ENCODE data around the gene RABGEF1.
A peak's percentile ranks its signal among the peaks of the same experiment; 100 is the strongest.

RABGEF1 gene

GRCh38 chr7:66837007-66837406, 96.5 kb downstream of the RABGEF1 start:
- no peak overlapping the region for H2AFZ ChIP-seq (ENCODE audit: low read depth)
- H4K20me1 ChIP-seq (ENCODE audit: insufficient read depth) = no peaks in the 10 kb centered on the region
- H3K79me2 ChIP-seq (ENCODE audit: insufficient read depth, low read depth) = no peaks in the 10 kb centered on the region
- no peak overlapping the region for H3K4me3 ChIP-seq (IDR thresholded peaks at IDR 0.05; ENCODE audit: insufficient read depth, low read depth, low read length)
- no peaks in the 10 kb centered on the region for H3K36me3 ChIP-seq (ENCODE audit: insufficient read depth)
- H3K9ac ChIP-seq = no peak overlapping the region
- H3K4me2 ChIP-seq = no peak overlapping the region
- no peaks in the 10 kb centered on the region for H3K4me1 ChIP-seq (ENCODE audit: low read depth, poor library complexity, severe bottlenecking)
- H3K27me3 ChIP-seq (ENCODE audit: insufficient read depth, low read depth) = no peaks in the 10 kb centered on the region
- H3K27ac ChIP-seq = no peak overlapping the region
- peak; percentile 60 for TF ChIP-seq CTCF (conservative IDR thresholded peaks at IDR 0.05; ENCODE audit: low read depth, low read length)

- H4K20me1 ChIP-seq (ENCODE audit: insufficient read depth) = no peaks in the 10 kb centered on the region
- H3K4me3 ChIP-seq (IDR thresholded peaks at IDR 0.05; ENCODE audit: insufficient read depth, low read depth, low read length) = no peak overlapping the region
- H3K4me2 ChIP-seq = no peak overlapping the region
- no peak overlapping the region for H3K27ac ChIP-seq
- H2AFZ ChIP-seq (ENCODE audit: low read depth) = no peak overlapping the region
- no peaks in the 10 kb centered on the region for H3K27me3 ChIP-seq (ENCODE audit: insufficient read depth, low read depth)
- no peak overlapping the region for H3K9ac ChIP-seq
- no peaks in the 10 kb centered on the region for H3K36me3 ChIP-seq (ENCODE audit: insufficient read depth)
- H3K79me2 ChIP-seq (ENCODE audit: insufficient read depth, low read depth) = no peaks in the 10 kb centered on the region
- TF ChIP-seq CTCF (conservative IDR thresholded peaks at IDR 0.05; ENCODE audit: low read depth, low read length) = no peak
- H3K4me1 ChIP-seq (ENCODE audit: low read depth, poor library complexity, severe bottlenecking) = no peaks in the 10 kb centered on the region
Observed at GRCh38 chr7:66837661-66838060, 97.1 kb downstream of the RABGEF1 start.

- Histone ChIP-seq H4K20me1 (ENCODE audit: insufficient read depth) (no peaks in the 10 kb centered on the region), H3K4me1 (ENCODE audit: low read depth, poor library complexity, severe bottlenecking) (peaks cover 3% of the 10 kb centered on the region), H3K4me2 (no peak overlapping the region), H3K4me3 (IDR thresholded peaks at IDR 0.05; ENCODE audit: insufficient read depth, low read depth, low read length) (no peak overlapping the region), H3K27ac (no peak overlapping the region), H3K79me2 (ENCODE audit: insufficient read depth, low read depth) (no peaks in the 10 kb centered on the region), H3K9ac (no peak overlapping the region), H2AFZ (ENCODE audit: low read depth) (no peak overlapping the region), H3K27me3 (ENCODE audit: insufficient read depth, low read depth) (no peaks in the 10 kb centered on the region), H3K36me3 (ENCODE audit: insufficient read depth) (no peaks in the 10 kb centered on the region)
- no peak for TF ChIP-seq CTCF (conservative IDR thresholded peaks at IDR 0.05; ENCODE audit: low read depth, low read length)
Observed at GRCh38 chr7:66839814-66840213, 99.3 kb downstream of the RABGEF1 start.

- Histone ChIP-seq H3K79me2 (ENCODE audit: insufficient read depth, low read depth) (no peaks in the 10 kb centered on the region), H3K4me1 (ENCODE audit: low read depth, poor library complexity, severe bottlenecking) (peaks cover 3% of the 10 kb centered on the region), H3K36me3 (ENCODE audit: insufficient read depth) (no peaks in the 10 kb centered on the region), H4K20me1 (ENCODE audit: insufficient read depth) (no peaks in the 10 kb centered on the region), H3K27ac (no peak overlapping the region), H3K27me3 (ENCODE audit: insufficient read depth, low read depth) (no peaks in the 10 kb centered on the region), H3K9ac (no peak overlapping the region), H2AFZ (ENCODE audit: low read depth) (no peak overlapping the region), H3K4me3 (IDR thresholded peaks at IDR 0.05; ENCODE audit: insufficient read depth, low read depth, low read length) (no peak overlapping the region), H3K4me2 (no peak overlapping the region)
- no peak for TF ChIP-seq CTCF (conservative IDR thresholded peaks at IDR 0.05; ENCODE audit: low read depth, low read length)
Observed at GRCh38 chr7:66840316-66840715, 99.8 kb downstream of the RABGEF1 start.
